Head of caudate nucleus (tissue), 42 donors: ENCODE results near the gene ZNF81.
"Not testable (repeated sequence)": the region's sequence is repeated elsewhere in the genome, so short reads cannot be mapped to it uniquely, and the experiment has no call there.

Experiments
- DNase-seq, 42 donors: peaks; one replicate each; pipeline versions ENCODE4 v3.0.0 to v3.0.0-alpha.2; 2020 to 2021; ENCODE audit warnings: mixed read lengths in 7 of 42
- intact Hi-C: fragments of 100-400 bp; cut with DNase I; formaldehyde crosslinking; loops from one replicate; pipeline ENCODE4 v1.15.0; 2022

The ZNF81 gene

GRCh38 chrX:47836164-47837072, at the start of gene ZNF81:
TSS of gene ZNF81 (plus strand) at chrX:47836902. CDS start at chrX:47846268, 9,366 bp downstream.
- intact Hi-C loops, result no loop called here
- DNase-seq, result peak; percentile 80 to 97 (median 93)

- DNase-seq, result no peak
Measured at GRCh38 chrX:47796433-47796906, 40.2 kb upstream of the ZNF81 start.

GRCh38 chrX:47797084-47797483, 39.6 kb upstream of the ZNF81 start:
- intact Hi-C loops, result no loop called here
- DNase-seq, result no peak

More at GRCh38 chrX:47796433-47796906, 40.2 kb upstream of the ZNF81 start:
- intact Hi-C loops, result no loop called here

- intact Hi-C loops, result no loop called here
- no peak for DNase-seq
Measured at GRCh38 chrX:47798861-47799260, 37.8 kb upstream of the ZNF81 start.

- peak in 25 of 42 donors; percentile 1 to 48 (median 19) for DNase-seq
- intact Hi-C loops, result no loop called here
Measured at GRCh38 chrX:47802589-47802988, 34.1 kb upstream of the ZNF81 start.

GRCh38 chrX:47803103-47803502, 33.6 kb upstream of the ZNF81 start:
- peak in 2 of 42 donors; percentile 1 to 42 for DNase-seq
- intact Hi-C loops, result not testable (repeated sequence)

- no peak for DNase-seq
- intact Hi-C loops, result no loop called here
Measured at GRCh38 chrX:47804315-47804714, 32.4 kb upstream of the ZNF81 start.

- intact Hi-C loops, result not testable (repeated sequence)
Measured at GRCh38 chrX:47805844-47806243, 30.9 kb upstream of the ZNF81 start.

GRCh38 chrX:47806415-47807271, 30.1 kb upstream of the ZNF81 start:
- intact Hi-C loops, DNase-seq: not testable (repeated sequence)

More at GRCh38 chrX:47805844-47806243, 30.9 kb upstream of the ZNF81 start:
- DNase-seq, result not testable (repeated sequence)

GRCh38 chrX:47807272-47807538, 29.5 kb upstream of the ZNF81 start:
- DNase-seq, intact Hi-C loops: not testable (repeated sequence)

GRCh38 chrX:47807548-47807947, 29.2 kb upstream of the ZNF81 start:
- intact Hi-C loops, result no loop called here
- no peak for DNase-seq

- intact Hi-C loops, result no loop called here
- DNase-seq, result no peak
Measured at GRCh38 chrX:47808904-47809788, 27.6 kb upstream of the ZNF81 start.

GRCh38 chrX:47814851-47815250, 21.9 kb upstream of the ZNF81 start:
- no peak for DNase-seq
- intact Hi-C loops, result no loop called here

GRCh38 chrX:47815901-47816845, 20.5 kb upstream of the ZNF81 start:
- intact Hi-C loops, result no loop called here
- no peak for DNase-seq

- intact Hi-C loops, result no loop called here
- no peak for DNase-seq
Measured at GRCh38 chrX:47817421-47817820, 19.3 kb upstream of the ZNF81 start.

- intact Hi-C loops, result no loop called here
- no peak for DNase-seq
Measured at GRCh38 chrX:47817897-47818296, 18.8 kb upstream of the ZNF81 start.

GRCh38 chrX:47828984-47829383, 7.7 kb upstream of the ZNF81 start:
- intact Hi-C loops, result no loop called here

GRCh38 chrX:47831788-47832187, 4.9 kb upstream of the ZNF81 start:
- intact Hi-C loops, result no loop called here
- DNase-seq, result peak in 36 of 42 donors; percentile 4 to 67 (median 34)

More at GRCh38 chrX:47828984-47829383, 7.7 kb upstream of the ZNF81 start:
- no peak for DNase-seq
